ENCODE data around the gene DNMT3A. TPM values are rescaled to one million over a fixed set of nuclear protein-coding genes. Genes with fewer than 3 reads are reported as not detected.
A peak's percentile ranks its signal among the peaks of the same experiment; 100 is the strongest.

The DNMT3A gene
- total and polyA plus RNA-seq, 2 donors (not counting 3 experiments of a cell fraction or from before 2014, with no cell fraction given): 23.3 to 71.7 TPM

- no TSS peak for BruUV-seq (replicated peaks)
- dilution Hi-C loops (cut with MboI; ENCODE audit: extremely low pct_ligation_motif_present, low sequenced_read_pairs): no loop called here
- H3K27ac ChIP-seq (ENCODE audit: insufficient read depth, low read depth, low read length): no peak overlapping the region
These were observed 91.2 kb downstream of the DNMT3A start for GRCh38 chr2:25250331-25251070.

More at GRCh38 chr2:25250331-25251070, 91.2 kb downstream of the DNMT3A start:
- Histone ChIP-seq H3K36me3 (ENCODE audit: control insufficient read depth in 2 of 2, extremely low read depth in 1 of 2, insufficient read depth in 2 of 2, low read length in 2 of 2) (peaks cover 2 to 24% of the 10 kb centered on the region in 2 experiments), H3K9me1 (replicated peaks; ENCODE audit: control insufficient read depth, extremely low read depth, insufficient read depth, low read length) (no peaks in the 10 kb centered on the region), H3K4me3 (replicated peaks in 1 of 3; ENCODE audit: insufficient read depth in 1 of 3, low read depth in 1 of 3, low read length in 3 of 3) (peak overlapping the region in 2 of 3 experiments; percentile 22 to 59), H3K9ac (replicated peaks; ENCODE audit: extremely low read depth, insufficient read depth, low read length) (no peak overlapping the region), H3K4me1 (ENCODE audit: control insufficient read depth, extremely low read depth, insufficient read depth, low read length) (peaks cover 21% of the 10 kb centered on the region), H2AFZ (ENCODE audit: low read depth, low read length) (no peak overlapping the region), H3K79me2 (ENCODE audit: control insufficient read depth, insufficient read depth, low read length) (peaks cover 16% of the 10 kb centered on the region), H3K4me2 (ENCODE audit: insufficient read depth, low read length) (peak overlapping the region; percentile 40), H3K9me3 (replicated peaks; ENCODE audit: control insufficient read depth, insufficient read depth, low read length) (no peaks in the 10 kb centered on the region), H4K20me1 (replicated peaks; ENCODE audit: control insufficient read depth, extremely low read depth, insufficient read depth, low read length) (no peaks in the 10 kb centered on the region), H3K27me3 (ENCODE audit: control insufficient read depth in 2 of 2, insufficient read depth in 2 of 2, low read length in 2 of 2) (no peaks in the 10 kb centered on the region)
- DNase-seq (ENCODE audit: low read depth, low spot score) (no peak), FAIRE-seq (peak; percentile 8)
- ChIA-PET CTCF (interaction anchor here (1.0 to 1.3 kb wide), 4 partner anchors 22 to 274 kb away, joined by 3 to 7 read pairs (median 4); no protein-coding TSS in a partner anchor), POLR2A (no interaction called here)
- intact Hi-C loops (cut with micrococcal nuclease): no loop called here
- TF ChIP-seq FOS (IDR thresholded peaks at IDR 0.05; ENCODE audit: borderline replicate concordance, insufficient read depth, low read length) (no peak), GATA2 (IDR thresholded peaks at IDR 0.05; ENCODE audit: insufficient read depth, insufficient read length, low read depth, low read length) (no peak), MYC (IDR thresholded peaks at IDR 0.05; ENCODE audit: low read depth, low read length) (no peak), JUN (IDR thresholded peaks at IDR 0.05; ENCODE audit: borderline replicate concordance, insufficient read depth, insufficient read length, low read depth) (no peak), EZH2 (IDR thresholded peaks at IDR 0.05; ENCODE audit: borderline replicate concordance, low read depth, low read length, severe bottlenecking) (no peak), CTCF (IDR thresholded peaks at IDR 0.05; ENCODE audit: extremely low read depth in 1 of 2, insufficient read depth in 1 of 2, low read depth in 1 of 2, low read length in 2 of 2) (no peak), POLR2AphosphoS5 (IDR thresholded peaks at IDR 0.05; ENCODE audit: insufficient read depth, low read depth, low read length) (no peak), MAX (IDR thresholded peaks at IDR 0.05; ENCODE audit: insufficient read depth, insufficient read length) (no peak), POLR2A (IDR thresholded peaks at IDR 0.05; ENCODE audit: low read depth, low read length) (no peak)
